WI38 (cell line): ENCODE measurements around the gene PABPC3.

ENCODE experiments used
- H3K4me3 ChIP-seq: 2 replicates; pipeline ENCODE4 v1.5.1; 2011; ENCODE audit warnings: low read depth, mild to moderate bottlenecking, control low read depth, low read length
- CTCF ChIP-seq: IDR thresholded peaks from 2 replicates; pipeline ENCODE4 v1.5.1; 2012; ENCODE audit warnings: low read depth, mild to moderate bottlenecking, control low read depth, low read length

Gene PABPC3

GRCh38 chr13:25131881-25132420 lies 36.0 kb downstream of the PABPC3 start:
- H3K4me3 ChIP-seq = no peak overlapping the region
- TF ChIP-seq CTCF = no peak

GRCh38 chr13:25132751-25133390 lies 36.9 kb downstream of the PABPC3 start:
- no peak overlapping the region for H3K4me3 ChIP-seq
- no peak for TF ChIP-seq CTCF

GRCh38 chr13:25135896-25136295 lies 40.0 kb downstream of the PABPC3 start:
- no peak overlapping the region for H3K4me3 ChIP-seq

GRCh38 chr13:25136880-25137787 lies 41.2 kb downstream of the PABPC3 start:
- H3K4me3 ChIP-seq = no peak overlapping the region
- TF ChIP-seq CTCF = no peak

More at GRCh38 chr13:25135896-25136295, 40.0 kb downstream of the PABPC3 start:
- no peak for TF ChIP-seq CTCF

GRCh38 chr13:25137788-25138115 lies 41.8 kb downstream of the PABPC3 start:
- no peak overlapping the region for H3K4me3 ChIP-seq
- TF ChIP-seq CTCF = no peak

- no peak overlapping the region for H3K4me3 ChIP-seq
- TF ChIP-seq CTCF = no peak
These were observed 45.1 kb downstream of the PABPC3 start for GRCh38 chr13:25141042-25141441.

- TF ChIP-seq CTCF = no peak
- no peak overlapping the region for H3K4me3 ChIP-seq
These were observed 47.8 kb downstream of the PABPC3 start for GRCh38 chr13:25143706-25144105.
